GM20000 (cell line): ENCODE results near the gene TMEM253.

Experiments used
- DNase-seq: peaks from one replicate; pipeline ENCODE4 v3.0.0; 2012; ENCODE audit warnings: low spot score
- TF ChIP-seq, protein P1 (sequence below): IDR thresholded peaks from 2 replicates; pipeline ENCODE4 v1.5.1; 2012; ENCODE audit warnings: mild to moderate bottlenecking, control low read depth; ENCODE audit errors: extremely low read depth, missing control alignments

The TMEM253 gene

DNA sequence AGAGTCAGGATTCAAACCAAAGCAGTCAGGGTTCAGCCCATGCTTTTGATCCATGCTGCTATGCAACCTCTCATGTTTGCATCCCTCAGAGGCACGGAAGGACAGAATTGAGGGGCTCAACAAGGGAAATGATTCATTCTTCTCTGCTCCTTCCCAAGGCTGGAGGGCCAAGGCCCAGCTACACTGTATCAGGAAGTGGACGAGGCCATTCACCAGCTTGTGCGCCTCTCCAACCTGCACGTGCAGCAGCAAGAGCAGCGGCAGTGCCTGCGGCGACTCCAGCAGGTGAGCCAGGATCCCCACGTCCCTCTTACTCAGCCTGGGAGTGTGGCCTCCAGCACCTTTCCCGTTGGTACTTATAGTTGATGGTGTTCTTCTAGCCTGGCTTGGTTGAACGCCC lies 22.1 kb upstream of the TMEM253 start:
- TF ChIP-seq, protein P1, sequence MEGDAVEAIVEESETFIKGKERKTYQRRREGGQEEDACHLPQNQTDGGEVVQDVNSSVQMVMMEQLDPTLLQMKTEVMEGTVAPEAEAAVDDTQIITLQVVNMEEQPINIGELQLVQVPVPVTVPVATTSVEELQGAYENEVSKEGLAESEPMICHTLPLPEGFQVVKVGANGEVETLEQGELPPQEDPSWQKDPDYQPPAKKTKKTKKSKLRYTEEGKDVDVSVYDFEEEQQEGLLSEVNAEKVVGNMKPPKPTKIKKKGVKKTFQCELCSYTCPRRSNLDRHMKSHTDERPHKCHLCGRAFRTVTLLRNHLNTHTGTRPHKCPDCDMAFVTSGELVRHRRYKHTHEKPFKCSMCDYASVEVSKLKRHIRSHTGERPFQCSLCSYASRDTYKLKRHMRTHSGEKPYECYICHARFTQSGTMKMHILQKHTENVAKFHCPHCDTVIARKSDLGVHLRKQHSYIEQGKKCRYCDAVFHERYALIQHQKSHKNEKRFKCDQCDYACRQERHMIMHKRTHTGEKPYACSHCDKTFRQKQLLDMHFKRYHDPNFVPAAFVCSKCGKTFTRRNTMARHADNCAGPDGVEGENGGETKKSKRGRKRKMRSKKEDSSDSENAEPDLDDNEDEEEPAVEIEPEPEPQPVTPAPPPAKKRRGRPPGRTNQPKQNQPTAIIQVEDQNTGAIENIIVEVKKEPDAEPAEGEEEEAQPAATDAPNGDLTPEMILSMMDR: no peak
- DNase-seq: no peak

DNA sequence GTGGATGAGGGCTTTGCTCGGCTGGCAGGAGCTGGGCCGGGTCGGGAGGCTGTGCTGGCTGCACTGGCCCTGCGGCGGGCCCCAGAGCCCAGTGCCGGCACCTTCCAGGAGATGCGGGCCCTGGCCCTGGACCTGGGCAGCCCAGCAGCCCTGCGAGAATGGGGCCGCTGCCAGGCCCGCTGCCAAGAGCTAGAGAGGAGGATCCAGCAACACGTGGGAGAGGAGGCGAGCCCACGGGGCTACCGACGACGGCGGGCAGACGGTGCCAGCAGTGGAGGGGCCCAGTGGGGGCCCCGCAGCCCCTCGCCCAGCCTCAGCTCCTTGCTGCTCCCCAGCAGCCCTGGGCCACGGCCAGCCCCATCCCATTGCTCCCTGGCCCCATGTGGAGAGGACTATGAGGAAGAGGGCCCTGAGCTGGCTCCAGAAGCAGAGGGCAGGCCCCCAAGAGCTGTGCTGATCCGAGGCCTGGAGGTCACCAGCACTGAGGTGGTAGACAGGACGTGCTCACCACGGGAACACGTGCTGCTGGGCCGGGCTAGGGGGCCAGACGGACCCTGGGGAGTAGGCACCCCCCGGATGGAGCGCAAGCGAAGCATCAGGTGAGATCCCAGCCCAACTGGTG lies 19.2 kb upstream of the TMEM253 start:
- DNase-seq: no peak
- TF ChIP-seq, protein P1: no peak

DNA sequence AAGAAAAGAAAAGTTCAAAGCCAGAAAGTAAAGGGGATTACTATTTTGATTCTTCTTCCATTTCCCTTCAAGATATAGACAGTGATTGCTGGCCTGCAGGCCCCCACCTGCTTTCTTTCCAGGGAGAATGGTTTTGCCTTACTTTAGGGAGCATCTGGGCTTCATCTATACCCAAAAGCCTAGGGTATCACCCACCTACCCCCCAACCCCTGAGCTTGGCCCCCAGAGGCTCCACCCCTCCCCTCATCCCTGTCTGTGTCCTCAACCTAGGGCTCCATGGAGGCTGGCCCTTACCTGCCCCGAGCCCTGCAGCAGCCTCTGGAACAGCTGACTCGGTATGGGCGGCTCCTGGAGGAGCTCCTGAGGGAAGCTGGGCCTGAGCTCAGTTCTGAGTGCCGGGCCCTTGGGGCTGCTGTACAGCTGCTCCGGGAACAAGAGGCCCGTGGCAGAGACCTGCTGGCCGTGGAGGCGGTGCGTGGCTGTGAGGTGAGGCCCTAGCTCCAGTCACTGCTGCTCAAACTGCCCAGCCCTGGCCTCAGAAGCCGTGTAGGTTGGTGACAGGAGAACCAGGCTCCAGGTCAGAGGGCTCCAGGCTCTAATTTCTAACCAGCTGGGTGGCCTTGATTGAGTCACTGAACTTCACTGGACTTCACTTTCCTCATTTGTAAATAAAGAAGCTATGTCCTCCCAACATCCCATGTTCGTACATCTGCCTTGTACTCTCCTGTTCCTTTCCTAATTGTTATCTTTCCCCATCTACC lies 17.1 kb upstream of the TMEM253 start:
- no peak for DNase-seq
- TF ChIP-seq, protein P1: no peak

DNA sequence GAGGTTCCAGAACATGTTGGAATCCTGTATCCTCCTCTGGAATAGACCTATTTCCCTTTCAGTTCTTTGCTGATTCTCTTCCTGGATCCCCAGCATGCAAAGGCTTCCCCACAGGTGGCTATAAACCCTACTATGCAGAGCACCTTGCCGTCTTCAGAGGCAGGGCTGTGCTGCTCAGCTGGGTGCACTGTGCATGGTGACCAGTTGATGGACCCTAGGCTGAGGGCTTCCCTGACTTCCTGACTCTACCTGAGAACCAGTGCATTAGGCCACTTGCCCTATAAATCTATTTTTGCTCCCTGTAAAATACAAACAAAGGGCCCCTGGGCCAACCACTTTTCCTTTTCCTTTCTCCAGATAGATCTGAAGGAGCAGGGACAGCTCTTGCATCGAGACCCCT lies 16.5 kb upstream of the TMEM253 start:
- TF ChIP-seq, protein P1: no peak
- DNase-seq: no peak

DNA sequence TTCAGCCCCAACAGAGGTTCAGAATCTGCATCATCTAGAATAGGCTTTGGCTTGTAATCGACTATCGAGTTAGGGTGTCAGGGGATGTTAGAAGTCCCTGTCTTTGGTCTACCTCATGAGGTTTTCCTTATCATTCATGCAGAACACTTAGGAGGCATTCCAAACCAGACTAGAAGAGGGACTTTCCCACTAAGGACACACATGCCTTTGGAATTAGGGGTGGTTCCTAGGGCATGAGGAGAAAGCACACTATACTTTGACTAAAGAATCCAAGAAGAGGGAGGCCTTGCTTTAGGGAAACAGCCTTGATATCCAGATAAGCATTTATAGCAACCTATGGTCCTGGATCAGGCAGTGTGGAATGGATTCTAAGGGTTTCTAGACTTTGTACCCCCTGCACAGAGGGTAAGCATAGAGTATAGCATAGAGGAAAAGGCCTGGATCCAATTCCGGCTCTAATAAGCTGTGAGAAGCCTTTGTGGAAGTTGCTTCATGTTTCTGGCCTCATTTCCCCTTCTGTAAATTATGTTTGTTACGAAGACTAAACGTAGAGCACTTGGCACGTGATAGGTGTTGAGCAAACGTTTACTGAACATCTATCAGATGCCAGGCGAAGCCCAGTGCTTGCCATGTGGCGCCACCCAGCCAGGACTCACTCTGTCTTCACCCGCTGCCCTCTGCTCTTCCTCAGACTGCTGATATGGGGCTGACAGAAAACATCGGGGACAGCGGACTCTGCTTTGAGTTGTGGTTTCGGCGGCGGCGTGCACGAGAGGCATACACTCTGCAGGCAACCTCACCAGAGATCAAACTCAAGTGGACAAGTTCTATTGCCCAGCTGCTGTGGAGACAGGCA lies 15.6 kb upstream of the TMEM253 start:
- TF ChIP-seq, protein P1: no peak
- no peak for DNase-seq

DNA sequence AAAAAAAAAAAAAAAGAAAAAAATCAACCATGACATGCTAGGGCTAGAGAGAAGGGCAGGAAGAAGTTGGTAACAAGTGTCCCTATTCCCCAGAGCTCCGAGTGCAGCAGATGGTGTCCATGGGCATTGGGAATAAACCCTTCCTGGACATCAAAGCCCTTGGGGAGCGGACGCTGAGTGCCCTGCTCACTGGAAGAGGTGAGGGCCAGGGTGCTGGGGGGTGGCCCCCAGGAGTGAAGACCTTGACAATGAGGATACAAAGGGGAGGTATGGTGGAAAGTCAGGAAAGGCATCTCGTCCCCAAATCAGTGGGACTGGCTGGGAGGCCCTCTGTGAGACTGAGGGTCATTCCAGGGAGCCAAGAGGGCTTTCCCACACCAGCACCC lies 14.0 kb upstream of the TMEM253 start:
- TF ChIP-seq, protein P1: no peak
- no peak for DNase-seq
